DMS153 treated with DMSO at 0.1 percent for 48 hours (cell line): ENCODE results near the gene ALX1.
A peak's percentile ranks its signal among the peaks of the same experiment; 100 is the strongest.
"Not testable (repeated sequence)": the region's sequence is repeated elsewhere in the genome, so short reads cannot be mapped to it uniquely, and the experiment has no call there.

ENCODE experiments used
- DNase-seq: peaks from one replicate; lab custom pipeline; 2025; ENCODE audit not compliant: unreplicated experiment; lab: John Stamatoyannopoulos, UW

ALX1 gene

DNA sequence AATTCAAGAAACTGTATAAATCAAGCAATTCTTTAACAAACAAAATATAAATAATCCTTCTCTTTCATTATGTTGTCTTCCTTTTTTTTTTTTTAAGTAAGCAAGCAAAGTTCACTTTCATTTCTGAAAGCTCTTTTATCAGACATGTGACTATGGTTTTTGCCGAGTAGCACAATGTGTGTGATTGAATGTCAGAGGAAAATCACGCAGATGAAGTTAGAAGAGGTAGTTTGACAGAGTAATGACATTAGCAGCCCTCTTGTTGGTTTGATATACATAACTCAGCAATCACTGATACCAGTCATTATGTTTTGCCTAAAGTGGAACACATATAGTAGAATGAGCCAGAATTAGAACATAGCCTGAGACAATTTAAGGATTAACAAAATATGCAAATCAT lies 19.0 kb downstream of the ALX1 start:
- no peak for DNase-seq

- no peak for DNase-seq
Measured at GRCh38 chr12:85301051-85301450, 21.0 kb downstream of the ALX1 start.

DNA sequence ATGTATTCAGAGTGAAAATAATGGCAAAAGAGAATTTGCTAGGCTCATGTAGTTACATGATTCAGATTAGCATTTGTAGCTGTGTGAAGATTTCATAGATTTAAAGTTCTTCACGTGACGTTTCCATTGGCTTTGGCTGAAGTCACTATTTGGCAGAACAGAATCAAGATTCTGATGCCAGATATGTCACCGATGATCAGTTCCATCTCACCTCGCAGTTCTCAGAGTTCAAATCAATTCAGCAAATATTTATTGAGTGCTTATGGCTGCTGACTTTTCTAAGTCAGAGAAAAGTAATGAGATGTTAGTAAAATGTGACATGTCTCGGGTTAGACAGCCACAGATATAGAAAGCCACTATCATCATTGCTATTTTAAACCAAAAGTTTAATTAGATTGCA lies 28.4 kb downstream of the ALX1 start:
- DNase-seq: no peak

- DNase-seq: no peak
Measured at GRCh38 chr12:85309125-85309566, 29.1 kb downstream of the ALX1 start.

DNA sequence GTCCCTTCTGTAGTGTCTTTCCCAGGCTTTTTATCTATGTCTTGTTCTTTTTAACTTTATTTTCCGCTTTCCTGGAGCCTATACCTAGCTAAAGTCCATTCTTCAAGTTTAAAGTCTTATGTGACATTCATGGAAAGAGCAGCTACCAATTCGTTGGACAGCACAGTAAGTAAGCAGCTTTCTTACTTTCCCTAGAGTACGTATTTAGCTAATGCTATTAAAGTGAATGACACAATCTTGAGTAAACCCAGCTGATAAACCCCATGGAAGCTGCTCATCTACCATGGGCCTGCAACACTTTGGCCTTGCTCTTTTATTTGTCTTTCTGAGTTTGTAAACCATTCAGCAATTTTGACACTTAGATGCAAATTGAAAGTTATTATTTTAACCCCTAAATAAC lies 30.0 kb downstream of the ALX1 start:
- no peak for DNase-seq

DNA sequence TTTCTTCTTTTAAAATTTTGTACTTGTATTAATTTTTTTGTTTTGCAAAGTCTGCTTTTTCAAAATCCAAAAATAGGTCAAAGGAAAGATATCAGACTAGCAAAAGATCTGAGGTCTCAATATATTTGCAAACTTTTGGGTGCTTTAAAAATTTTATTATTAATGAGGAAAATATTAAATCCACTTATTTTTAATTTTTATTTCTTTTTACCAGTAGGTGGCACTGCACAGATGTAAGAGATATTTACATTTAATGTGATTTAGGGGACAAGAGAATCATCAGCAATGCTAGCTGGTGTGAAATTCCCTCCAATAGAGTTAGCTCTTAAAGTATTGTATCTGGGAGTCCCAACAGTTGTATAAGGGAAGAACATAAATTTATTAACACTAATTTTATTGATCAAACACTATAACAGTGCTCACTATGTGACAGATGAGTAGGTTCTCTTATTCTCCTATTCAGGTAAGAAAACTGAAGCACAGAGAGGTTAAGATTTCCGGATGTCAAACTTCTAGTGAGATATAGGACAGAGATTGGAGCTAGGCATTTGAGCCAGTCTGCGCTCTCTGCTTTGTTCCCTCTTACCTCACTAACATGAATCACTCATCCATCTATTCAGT lies 30.5 kb downstream of the ALX1 start:
- no peak for DNase-seq

GRCh38 chr12:85317866-85318636 lies 38.0 kb downstream of the ALX1 start:
- not testable (repeated sequence) for DNase-seq

GRCh38 chr12:85322715-85323114 lies 42.7 kb downstream of the ALX1 start:
- DNase-seq: peak; percentile 11

DNA sequence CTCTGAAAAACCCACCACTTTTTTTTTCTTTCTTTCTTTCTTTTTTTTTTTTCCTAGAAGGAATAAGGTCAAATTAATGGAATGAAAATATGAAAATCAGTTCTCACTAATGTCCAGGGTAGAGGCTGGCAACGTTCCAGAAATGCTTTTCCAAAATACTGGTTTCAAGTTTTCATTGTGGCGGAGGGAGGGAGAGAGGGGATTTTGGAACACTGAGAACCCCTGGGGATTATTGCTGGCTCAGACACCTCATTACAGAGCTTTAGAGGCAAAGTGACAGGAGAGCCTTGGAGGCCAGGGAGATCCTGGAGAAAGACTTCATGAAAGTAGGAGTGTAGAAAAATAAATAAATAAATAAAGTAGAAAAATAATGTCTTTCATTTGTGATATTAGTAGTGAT lies 45.4 kb downstream of the ALX1 start:
- no peak for DNase-seq

- DNase-seq: peak; percentile 33
Measured at GRCh38 chr12:85329913-85330312, 49.9 kb downstream of the ALX1 start.

DNA sequence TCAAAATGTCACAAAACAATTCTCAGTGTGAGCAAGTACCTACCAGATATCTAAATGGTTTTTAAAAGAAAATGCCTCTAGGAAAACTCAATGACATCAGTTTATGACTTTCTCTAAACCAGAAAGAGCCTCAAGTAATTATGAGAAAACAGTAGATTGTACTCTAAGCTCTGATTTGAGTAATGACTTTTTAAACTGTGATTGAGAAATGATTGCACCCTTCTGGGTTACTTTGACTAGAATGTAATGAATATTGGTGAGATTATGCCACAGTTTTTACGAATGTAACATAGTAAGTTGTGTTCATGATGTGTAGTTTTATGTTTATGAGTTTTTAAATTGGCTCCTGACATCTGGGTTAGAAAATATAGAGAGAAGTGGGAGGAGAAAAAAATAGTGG lies 68.8 kb downstream of the ALX1 start:
- no peak for DNase-seq

DNA sequence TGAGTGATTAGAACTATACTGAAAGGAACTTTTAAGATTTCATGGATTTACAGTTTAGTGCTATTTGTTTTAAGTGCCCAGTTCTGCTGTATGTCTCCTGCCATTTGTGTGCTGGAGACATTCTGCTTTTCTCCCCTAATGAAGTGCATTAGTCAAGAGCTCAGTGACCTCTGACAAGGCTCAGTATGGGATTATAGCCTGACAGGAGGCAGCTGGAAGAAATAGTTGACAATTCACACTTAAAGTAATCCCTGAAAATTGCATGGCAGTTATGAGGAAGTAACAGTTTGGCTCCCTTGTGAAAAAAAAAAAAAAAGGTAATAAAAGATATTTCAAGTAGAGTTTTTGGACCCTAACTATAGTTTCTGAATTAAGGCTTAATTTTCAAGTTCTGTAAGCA lies 70.3 kb downstream of the ALX1 start:
- DNase-seq: no peak
